ENCODE measurements around the gene PARP9. TPM values are rescaled to one million over a fixed set of nuclear protein-coding genes. Genes with fewer than 3 reads are reported as not detected.
A peak's percentile ranks its signal among the peaks of the same experiment; 100 is the strongest.
"Not testable (repeated sequence)": the region's sequence is repeated elsewhere in the genome, so short reads cannot be mapped to it uniquely, and the experiment has no call there.

The PARP9 gene
- polyA plus RNA-seq, 1 donor = 17.4 TPM

- DNase-seq = no peak
These were observed 12.3 kb upstream of the PARP9 start for GRCh38 chr3:122576174-122576940.

GRCh38 chr3:122572940-122573412 lies 8.9 kb upstream of the PARP9 start:
- no peak for DNase-seq

GRCh38 chr3:122568755-122569154 lies 4.7 kb upstream of the PARP9 start:
- DNase-seq = no peak

- DNase-seq = not testable (repeated sequence)
These were observed 4.0 kb upstream of the PARP9 start for GRCh38 chr3:122568131-122568530.

- no peak for DNase-seq
These were observed 429 bp downstream of the PARP9 start for GRCh38 chr3:122563717-122564025.

GRCh38 chr3:122562923-122563716 lies 980 bp downstream of the PARP9 start:
- DNase-seq = no peak

GRCh38 chr3:122560680-122561079 lies 3.4 kb downstream of the PARP9 start:
- DNase-seq = peak; percentile 77

- no peak for DNase-seq
These were observed 4.2 kb downstream of the PARP9 start for GRCh38 chr3:122559906-122560305.

- DNase-seq = no peak
These were observed 5.5 kb downstream of the PARP9 start for GRCh38 chr3:122558605-122559004.

GRCh38 chr3:122557356-122557755 lies 6.7 kb downstream of the PARP9 start:
- peak; percentile 37 for DNase-seq

GRCh38 chr3:122555275-122556071 lies 8.6 kb downstream of the PARP9 start:
- no peak for DNase-seq

- no peak for DNase-seq
These were observed 10.9 kb downstream of the PARP9 start for GRCh38 chr3:122553171-122553570.

GRCh38 chr3:122548619-122549018 lies 15.5 kb downstream of the PARP9 start:
- no peak for DNase-seq

- no peak for DNase-seq
These were observed 16.0 kb downstream of the PARP9 start for GRCh38 chr3:122548076-122548475.

GRCh38 chr3:122546151-122546550 lies 17.9 kb downstream of the PARP9 start:
- DNase-seq = no peak

- no peak for DNase-seq
These were observed 25.1 kb downstream of the PARP9 start for GRCh38 chr3:122538956-122539490.

- DNase-seq = no peak
These were observed 27.5 kb downstream of the PARP9 start for GRCh38 chr3:122536632-122537001.

GRCh38 chr3:122535964-122536631 lies 28.0 kb downstream of the PARP9 start:
- no peak for DNase-seq

- no peak for DNase-seq
These were observed 30.2 kb downstream of the PARP9 start for GRCh38 chr3:122533931-122534334.

- DNase-seq = no peak
These were observed 30.6 kb downstream of the PARP9 start for GRCh38 chr3:122533480-122533879.

GRCh38 chr3:122530164-122530563 lies 33.9 kb downstream of the PARP9 start:
- no peak for DNase-seq

GRCh38 chr3:122523317-122523716 lies 40.8 kb downstream of the PARP9 start:
- no peak for DNase-seq

Measured in left kidney (tissue), 2 donors.